Upper lobe of left lung (tissue), 4 donors: ENCODE measurements around the gene EFR3B.

Experiments used
- EP300 ChIP-seq, 4 donors: sonication (generic); formaldehyde crosslinking; IDR thresholded peaks; one replicate each; pipeline ENCODE4 v1.5.1; 2017; ENCODE audit warnings: antibody characterized with exemption in 4 of 4, control low read depth in 2 of 4
- POLR2AphosphoS5 ChIP-seq, 2 donors: sonication (generic); formaldehyde crosslinking; IDR thresholded peaks; one replicate each; pipeline ENCODE4 v1.5.1; 2017; ENCODE audit warnings: antibody characterized with exemption in 2 of 2
- TF ChIP-seq, protein P1 (sequence below), 6 experiments: fragments of 450-650 bp in 4 of 6; fragments of 200-600 bp in 2 of 6; sonication (generic) in 2 of 6; IDR thresholded peaks; one replicate each; pipeline ENCODE4 v1.5.1; 2016 to 2019; ENCODE audit warnings: antibody characterized with exemption in 6 of 6

- TF ChIP-seq, protein P1, sequence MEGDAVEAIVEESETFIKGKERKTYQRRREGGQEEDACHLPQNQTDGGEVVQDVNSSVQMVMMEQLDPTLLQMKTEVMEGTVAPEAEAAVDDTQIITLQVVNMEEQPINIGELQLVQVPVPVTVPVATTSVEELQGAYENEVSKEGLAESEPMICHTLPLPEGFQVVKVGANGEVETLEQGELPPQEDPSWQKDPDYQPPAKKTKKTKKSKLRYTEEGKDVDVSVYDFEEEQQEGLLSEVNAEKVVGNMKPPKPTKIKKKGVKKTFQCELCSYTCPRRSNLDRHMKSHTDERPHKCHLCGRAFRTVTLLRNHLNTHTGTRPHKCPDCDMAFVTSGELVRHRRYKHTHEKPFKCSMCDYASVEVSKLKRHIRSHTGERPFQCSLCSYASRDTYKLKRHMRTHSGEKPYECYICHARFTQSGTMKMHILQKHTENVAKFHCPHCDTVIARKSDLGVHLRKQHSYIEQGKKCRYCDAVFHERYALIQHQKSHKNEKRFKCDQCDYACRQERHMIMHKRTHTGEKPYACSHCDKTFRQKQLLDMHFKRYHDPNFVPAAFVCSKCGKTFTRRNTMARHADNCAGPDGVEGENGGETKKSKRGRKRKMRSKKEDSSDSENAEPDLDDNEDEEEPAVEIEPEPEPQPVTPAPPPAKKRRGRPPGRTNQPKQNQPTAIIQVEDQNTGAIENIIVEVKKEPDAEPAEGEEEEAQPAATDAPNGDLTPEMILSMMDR (IDR thresholded peaks at IDR 0.05): no peak
- TF ChIP-seq EP300 (IDR thresholded peaks at IDR 0.05) (no peak), POLR2AphosphoS5 (IDR thresholded peaks at IDR 0.05) (no peak)
These were observed 156.3 kb downstream of the EFR3B start for GRCh38 chr2:25198209-25198525.
